Upper lobe of right lung (tissue), 1 donor: ENCODE data around the gene GABPB1. TPM values are rescaled to one million over a fixed set of nuclear protein-coding genes. Genes with fewer than 3 reads are reported as not detected.

ENCODE experiments used
- ATAC-seq: fragments of 200-7000 bp; cut with Tn5 transposase; one replicate; pipeline ENCODE4 v1.9.1; 2020; ENCODE audit warnings: mild to moderate bottlenecking, moderate library complexity
- DNase-seq: peaks from one replicate; pipeline ENCODE4 v3.0.0-alpha.2; 2020
- H3K27ac ChIP-seq: fragments of 200-600 bp; one replicate; pipeline ENCODE4 v1.8.0; 2022
- H3K27me3 ChIP-seq: fragments of 200-600 bp; one replicate; pipeline ENCODE4 v1.8.0; 2022; ENCODE audit warnings: mild to moderate bottlenecking
- H3K36me3 ChIP-seq: fragments of 200-600 bp; one replicate; pipeline ENCODE4 v1.8.0; 2022
- H3K4me1 ChIP-seq: fragments of 200-600 bp; one replicate; pipeline ENCODE4 v1.8.0; 2022
- H3K4me3 ChIP-seq: fragments of 200-600 bp; one replicate; pipeline ENCODE4 v1.8.0; 2022; ENCODE audit warnings: mild to moderate bottlenecking
- H3K9me3 ChIP-seq: fragments of 200-600 bp; one replicate; pipeline ENCODE4 v1.8.0; 2022
- intact Hi-C: fragments of 100-400 bp; cut with DNase I; formaldehyde crosslinking; loops from one replicate; pipeline ENCODE4 v1.11.0; 2022
- total RNA-seq: library from RNA; stranded (reverse); fragmentation: NEBNext Ultra II Directional; extraction: Animal tissue kit (Norgen Biotek cat#: 25700); gene quantifications from one replicate; pipeline ENCODE4 v1.2.1, GENCODE V29; 2021
- TF ChIP-seq, protein P1 (sequence below): fragments of 200-600 bp; IDR thresholded peaks from one replicate; pipeline ENCODE4 v1.8.0; 2022; ENCODE audit warnings: antibody characterized with exemption
- donor health status: DM: no; HTN: yes; CAD: no; lungs with severe emphysema.

The GABPB1 gene
- total RNA-seq, 1 donor from 2014 or later, result 21.2 TPM

DNA sequence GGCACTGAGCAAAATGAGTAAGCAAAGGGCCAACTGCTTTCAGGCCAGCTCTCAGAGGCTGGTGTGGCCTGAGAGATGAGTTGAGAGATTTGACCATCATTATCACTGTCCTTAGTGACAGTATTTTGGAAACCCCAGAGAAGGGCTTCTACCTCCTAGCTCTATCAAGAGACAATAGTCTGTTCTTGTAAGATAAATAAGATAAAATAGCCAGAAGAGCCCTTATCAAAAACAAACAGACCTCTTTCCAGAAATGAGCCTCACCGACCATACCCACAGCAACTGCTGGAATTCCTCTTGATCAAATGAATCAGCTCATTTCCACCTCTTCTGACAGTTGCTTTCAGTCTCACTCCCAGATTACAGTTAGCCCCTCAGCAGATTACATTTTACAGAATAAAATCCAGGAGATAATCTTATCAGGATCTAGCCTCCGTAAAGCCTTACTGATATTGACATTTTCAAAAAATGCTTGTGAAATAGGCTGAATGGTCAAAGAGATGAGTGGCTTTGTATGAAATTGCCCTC lies 94.0 kb downstream of the GABPB1 start:
- H3K4me3 ChIP-seq, result no peak overlapping the region
- H3K9me3 ChIP-seq, result no peaks in the 10 kb centered on the region
- no peaks in the 10 kb centered on the region for H3K4me1 ChIP-seq
- H3K36me3 ChIP-seq, result no peaks in the 10 kb centered on the region
- TF ChIP-seq, protein P1, sequence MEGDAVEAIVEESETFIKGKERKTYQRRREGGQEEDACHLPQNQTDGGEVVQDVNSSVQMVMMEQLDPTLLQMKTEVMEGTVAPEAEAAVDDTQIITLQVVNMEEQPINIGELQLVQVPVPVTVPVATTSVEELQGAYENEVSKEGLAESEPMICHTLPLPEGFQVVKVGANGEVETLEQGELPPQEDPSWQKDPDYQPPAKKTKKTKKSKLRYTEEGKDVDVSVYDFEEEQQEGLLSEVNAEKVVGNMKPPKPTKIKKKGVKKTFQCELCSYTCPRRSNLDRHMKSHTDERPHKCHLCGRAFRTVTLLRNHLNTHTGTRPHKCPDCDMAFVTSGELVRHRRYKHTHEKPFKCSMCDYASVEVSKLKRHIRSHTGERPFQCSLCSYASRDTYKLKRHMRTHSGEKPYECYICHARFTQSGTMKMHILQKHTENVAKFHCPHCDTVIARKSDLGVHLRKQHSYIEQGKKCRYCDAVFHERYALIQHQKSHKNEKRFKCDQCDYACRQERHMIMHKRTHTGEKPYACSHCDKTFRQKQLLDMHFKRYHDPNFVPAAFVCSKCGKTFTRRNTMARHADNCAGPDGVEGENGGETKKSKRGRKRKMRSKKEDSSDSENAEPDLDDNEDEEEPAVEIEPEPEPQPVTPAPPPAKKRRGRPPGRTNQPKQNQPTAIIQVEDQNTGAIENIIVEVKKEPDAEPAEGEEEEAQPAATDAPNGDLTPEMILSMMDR, result no peak
- no peak overlapping the region for H3K27ac ChIP-seq
- intact Hi-C loops, result no loop called here
- ATAC-seq (no peak), DNase-seq (no peak)
- H3K27me3 ChIP-seq, result peaks cover 6% of the 10 kb centered on the region

GRCh38 chr15:50259276-50259675 lies 95.7 kb downstream of the GABPB1 start:
- H3K4me3 ChIP-seq, result no peak overlapping the region
- no peak overlapping the region for H3K27ac ChIP-seq
- no peaks in the 10 kb centered on the region for H3K36me3 ChIP-seq
- TF ChIP-seq, protein P1, result no peak
- H3K9me3 ChIP-seq, result no peaks in the 10 kb centered on the region
- H3K27me3 ChIP-seq, result peaks cover 6% of the 10 kb centered on the region
- DNase-seq (no peak), ATAC-seq (no peak)
- intact Hi-C loops, result no loop called here
- H3K4me1 ChIP-seq, result no peaks in the 10 kb centered on the region

DNA sequence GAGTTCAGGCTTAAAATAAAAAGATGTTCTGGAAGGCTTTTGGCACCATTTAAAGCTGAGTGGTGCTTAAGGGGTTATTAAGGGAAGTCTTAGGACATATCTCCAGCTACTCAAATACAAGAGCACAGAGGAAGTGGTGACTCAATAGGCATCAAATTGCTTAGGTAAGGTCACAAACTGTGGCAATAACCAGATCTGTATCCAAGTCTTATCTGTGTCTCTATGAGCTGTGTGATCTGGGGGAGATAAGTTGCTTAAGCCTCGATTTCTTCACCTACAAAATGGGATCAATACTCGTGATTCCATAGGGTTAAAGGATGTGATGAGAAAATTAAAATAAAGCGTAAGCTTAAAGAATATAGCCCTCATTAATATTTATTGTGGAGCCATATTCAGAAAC lies 97.1 kb downstream of the GABPB1 start:
- no peaks in the 10 kb centered on the region for H3K36me3 ChIP-seq
- intact Hi-C loops, result no loop called here
- H3K27me3 ChIP-seq, result no peaks in the 10 kb centered on the region
- H3K4me1 ChIP-seq, result no peaks in the 10 kb centered on the region
- DNase-seq, result no peak
- H3K9me3 ChIP-seq, result no peaks in the 10 kb centered on the region
- ATAC-seq, result peak; percentile 63
- TF ChIP-seq, protein P1, result no peak
- no peak overlapping the region for H3K27ac ChIP-seq
- H3K4me3 ChIP-seq, result no peak overlapping the region

DNA sequence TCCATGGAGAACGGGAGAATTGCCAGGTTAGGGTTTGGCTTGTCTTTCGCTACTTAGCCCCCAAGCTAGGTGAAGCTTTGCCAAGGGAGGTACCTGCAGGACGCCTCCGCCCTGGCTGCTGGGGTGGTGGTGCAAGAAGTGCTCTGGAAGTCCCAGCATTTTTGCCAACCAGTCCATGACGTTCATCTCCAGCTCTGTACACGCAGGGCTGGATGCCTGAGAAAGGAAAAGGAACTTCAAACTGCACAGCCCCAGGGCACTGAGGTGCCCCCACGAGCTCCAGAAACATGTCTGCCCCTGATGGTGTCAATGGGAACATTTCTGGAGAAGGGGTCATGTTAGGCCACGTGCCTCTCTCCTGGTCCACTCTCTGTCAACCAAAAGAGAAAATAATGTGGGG lies 97.7 kb downstream of the GABPB1 start:
- TF ChIP-seq, protein P1, result no peak
- Histone ChIP-seq H3K4me3 (no peak overlapping the region), H3K36me3 (no peaks in the 10 kb centered on the region), H3K9me3 (no peaks in the 10 kb centered on the region), H3K4me1 (no peaks in the 10 kb centered on the region), H3K27me3 (no peaks in the 10 kb centered on the region), H3K27ac (no peak overlapping the region)
- intact Hi-C loops, result no loop called here
- no peak for DNase-seq
- no peak for ATAC-seq

DNA sequence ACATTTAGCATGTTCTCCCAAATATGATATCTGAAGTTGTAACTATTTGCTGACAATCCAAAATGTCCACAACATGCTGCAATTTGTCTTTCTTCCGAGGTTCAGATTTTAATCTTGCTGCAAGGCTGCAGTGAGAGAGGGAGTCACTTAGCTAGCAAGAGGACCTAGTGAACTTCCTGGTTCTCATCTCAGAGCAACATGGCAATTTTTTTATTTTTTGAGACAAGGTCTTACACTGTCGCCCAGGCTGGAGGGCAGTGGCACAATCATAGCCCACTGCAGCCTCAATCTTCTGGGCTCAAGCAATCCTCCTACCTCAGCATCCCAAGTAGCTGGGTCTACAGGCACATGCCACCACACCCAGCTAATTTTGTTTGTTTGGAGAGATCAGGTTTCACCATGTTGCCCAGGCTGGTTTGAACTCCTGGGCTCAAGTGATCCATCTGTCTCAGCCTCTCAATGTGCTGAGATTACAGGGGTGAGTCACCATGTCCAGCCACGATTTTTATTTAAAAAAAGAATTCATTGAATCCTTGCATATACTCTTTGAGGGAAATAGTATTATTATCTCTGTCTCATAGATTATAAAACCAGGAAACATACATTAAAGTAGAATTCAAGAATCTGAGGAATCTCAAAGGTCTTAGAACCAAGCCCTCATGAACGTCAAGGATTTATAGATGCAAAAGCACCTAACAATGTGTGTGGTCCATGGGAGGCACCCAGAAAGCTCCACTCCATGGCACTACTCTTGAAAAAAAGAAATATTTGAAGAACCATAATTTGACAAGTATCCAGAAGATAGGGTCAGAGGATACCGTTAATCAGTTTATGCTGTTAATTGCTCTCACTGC lies 98.6 kb downstream of the GABPB1 start:
- Histone ChIP-seq H3K27me3 (no peaks in the 10 kb centered on the region), H3K4me3 (no peak overlapping the region), H3K9me3 (no peaks in the 10 kb centered on the region), H3K4me1 (no peaks in the 10 kb centered on the region), H3K27ac (no peak overlapping the region), H3K36me3 (no peaks in the 10 kb centered on the region)
- ATAC-seq (no peak), DNase-seq (no peak)
- TF ChIP-seq, protein P1, result no peak
- intact Hi-C loops, result no loop called here
